CD4-positive, alpha-beta T cell treated with Interleukin-15 for 1 hour (primary cell): ENCODE results near the gene MINPP1.
"Not testable (repeated sequence)": the region's sequence is repeated elsewhere in the genome, so short reads cannot be mapped to it uniquely, and the experiment has no call there.

ENCODE experiments used
- DNase-seq: peaks from one replicate; pipeline ENCODE4 v3.0.0-alpha.2; 2020

MINPP1 gene

GRCh38 chr10:87504640-87505365 lies at the start of gene MINPP1:
TSS of gene MINPP1 (plus strand) at chr10:87504893. CDS start at chr10:87504916, 23 bp downstream.
- DNase-seq = peak; percentile 60

GRCh38 chr10:87456586-87457220 lies 48.0 kb upstream of the MINPP1 start:
- not testable (repeated sequence) for DNase-seq

- not testable (repeated sequence) for DNase-seq
Measured at GRCh38 chr10:87461751-87462150, 42.9 kb upstream of the MINPP1 start.

- not testable (repeated sequence) for DNase-seq
Measured at GRCh38 chr10:87466849-87467248, 37.8 kb upstream of the MINPP1 start.

GRCh38 chr10:87488733-87489132 lies 16.0 kb upstream of the MINPP1 start:
- not testable (repeated sequence) for DNase-seq

GRCh38 chr10:87490285-87490684 lies 14.4 kb upstream of the MINPP1 start:
- not testable (repeated sequence) for DNase-seq

- not testable (repeated sequence) for DNase-seq
Measured at GRCh38 chr10:87492450-87492849, 12.2 kb upstream of the MINPP1 start.

GRCh38 chr10:87495446-87495845 lies 9.2 kb upstream of the MINPP1 start:
- DNase-seq = not testable (repeated sequence)

GRCh38 chr10:87497386-87497785 lies 7.3 kb upstream of the MINPP1 start:
- DNase-seq = not testable (repeated sequence)

GRCh38 chr10:87498106-87498789 lies 6.4 kb upstream of the MINPP1 start:
- not testable (repeated sequence) for DNase-seq

GRCh38 chr10:87500646-87501048 lies 4.0 kb upstream of the MINPP1 start:
- DNase-seq = no peak

- no peak for DNase-seq
Measured at GRCh38 chr10:87503401-87503800, 1.3 kb upstream of the MINPP1 start.

- no peak for DNase-seq
Measured at GRCh38 chr10:87503886-87504285, 807 bp upstream of the MINPP1 start.

GRCh38 chr10:87504307-87504639 lies 420 bp upstream of the MINPP1 start:
- DNase-seq = no peak

GRCh38 chr10:87505366-87506111 lies 846 bp downstream of the MINPP1 start:
- no peak for DNase-seq

GRCh38 chr10:87506956-87507355 lies 2.3 kb downstream of the MINPP1 start:
- DNase-seq = no peak

GRCh38 chr10:87507879-87508483 lies 3.3 kb downstream of the MINPP1 start:
- no peak for DNase-seq

GRCh38 chr10:87508837-87509236 lies 4.1 kb downstream of the MINPP1 start:
- DNase-seq = no peak

- DNase-seq = no peak
Measured at GRCh38 chr10:87510025-87510424, 5.3 kb downstream of the MINPP1 start.

GRCh38 chr10:87511526-87511925 lies 6.8 kb downstream of the MINPP1 start:
- no peak for DNase-seq

GRCh38 chr10:87518937-87519336 lies 14.2 kb downstream of the MINPP1 start:
- no peak for DNase-seq

GRCh38 chr10:87519582-87519981 lies 14.9 kb downstream of the MINPP1 start:
- DNase-seq = no peak

GRCh38 chr10:87523731-87524130 lies 19.0 kb downstream of the MINPP1 start:
- no peak for DNase-seq
